B cell (primary cell): Measurements from ENCODE around the gene ADM5. TPM values are rescaled to one million over a fixed set of nuclear protein-coding genes. Genes with fewer than 3 reads are reported as not detected.

Experiments used
- ATAC-seq: fragments of 200-7000 bp; cut with Tn5 transposase; one replicate; pipeline ENCODE4 v1.10.0; 2021; ENCODE audit warnings: low read depth, mild to moderate bottlenecking, moderate number of reproducible peaks, moderate library complexity
- CTCF ChIA-PET: fragments of 350-600 bp; sonication (Branson Sonifier 250); formaldehyde crosslinking; loops from one replicate; lab custom pipeline; 2021; ENCODE audit warnings: antibody characterized with exemption, inconsistent platforms; lab: Charles Lee
- POLR2A ChIA-PET: fragments of 350-600 bp; sonication (Branson Sonifier 250); formaldehyde crosslinking; loops from one replicate; lab custom pipeline; 2021; ENCODE audit warnings: antibody characterized with exemption; lab: Charles Lee
- DNase-seq: peaks from one replicate; pipeline ENCODE4 v3.0.0; 2013
- H2AFZ ChIP-seq: 2 replicates; pipeline ENCODE4 v1.6.1; 2012; ENCODE audit warnings: mild to moderate bottlenecking, low read depth, low read length; ENCODE audit not compliant: insufficient read depth, poor library complexity, severe bottlenecking
- H3K27ac ChIP-seq, 2 donors: 1 replicate in 1 of 2; 2 replicates in 1 of 2; pipeline ENCODE4 v1.5.1; 2012 to 2013; ENCODE audit warnings: low read length in 2 of 2, mild to moderate bottlenecking in 2 of 2, moderate library complexity in 1 of 2
- H3K27me3 ChIP-seq, 4 experiments: fragments of 200-600 bp in 1 of 4; sonication (generic) in 1 of 4; replicated peaks in 1 of 4; 1 replicate in 2 of 4; 2 replicates in 2 of 4; pipeline versions ENCODE4 v1.6.1 to v1.7.0; 2013 to 2016; ENCODE audit warnings: low read length in 3 of 4, mild to moderate bottlenecking in 2 of 4, mixed read lengths in 1 of 4, moderate library complexity in 1 of 4; ENCODE audit not compliant: insufficient read depth in 4 of 4, control insufficient read depth in 3 of 4; ENCODE audit errors: control extremely low read depth in 1 of 4
- H3K36me3 ChIP-seq, 2 experiments: replicated peaks in 1 of 2; 1 replicate in 1 of 2; 2 replicates in 1 of 2; pipeline versions ENCODE4 v1.6.1 to v1.7.1; 2013; ENCODE audit warnings: low read length in 1 of 2; ENCODE audit not compliant: insufficient read depth in 2 of 2, control insufficient read depth in 1 of 2; ENCODE audit errors: control extremely low read depth in 1 of 2, extremely low read depth in 1 of 2
- H3K4me1 ChIP-seq, 2 donors: fragments of 200-600 bp in 1 of 2; sonication (generic) in 1 of 2; 1 replicate in 1 of 2; 2 replicates in 1 of 2; pipeline versions ENCODE4 v1.5.1 to v1.6.1; 2013 to 2017; ENCODE audit warnings: low read length in 2 of 2; ENCODE audit not compliant: control insufficient read depth in 2 of 2, insufficient read depth in 2 of 2
- H3K4me2 ChIP-seq: replicated peaks from 2 replicates; pipeline ENCODE3; 2012; ENCODE audit warnings: mild to moderate bottlenecking, low read depth, low read length; ENCODE audit not compliant: poor library complexity, severe bottlenecking
- H3K4me3 ChIP-seq, 5 experiments: fragments of 200-600 bp in 1 of 5; sonication (generic) in 1 of 5; 1 replicate in 3 of 5; 2 replicates in 2 of 5; pipeline versions ENCODE4 v1.5.1 to v1.7.0; 2011 to 2016; ENCODE audit warnings: low read length in 4 of 5, mild to moderate bottlenecking in 4 of 5, low read depth in 2 of 5, control low read depth in 1 of 5, moderate library complexity in 1 of 5; ENCODE audit not compliant: insufficient read depth in 1 of 5; ENCODE audit errors: control extremely low read depth in 1 of 5, extremely low read depth in 1 of 5
- H3K79me2 ChIP-seq: fragments of 200-600 bp; sonication (generic); one replicate; pipeline ENCODE4 v1.6.0; 2016; ENCODE audit warnings: low read length; ENCODE audit not compliant: control insufficient read depth, insufficient read depth
- H3K9ac ChIP-seq: fragments of 200-600 bp; sonication (generic); 2 replicates; pipeline ENCODE4 v1.6.1; 2017; ENCODE audit warnings: mild to moderate bottlenecking, low read length, moderate library complexity
- H3K9me3 ChIP-seq, 3 donors: one replicate each; pipeline versions ENCODE4 v1.6.1 to v1.7.1; 2013; ENCODE audit warnings: low read length in 2 of 3; ENCODE audit not compliant: control insufficient read depth in 2 of 3, insufficient read depth in 1 of 3; ENCODE audit errors: control extremely low read depth in 1 of 3
- H4K20me1 ChIP-seq: 2 replicates; pipeline ENCODE4 v1.6.0; 2012; ENCODE audit warnings: mild to moderate bottlenecking, low read length; ENCODE audit not compliant: insufficient read depth, control insufficient read depth, poor library complexity, severe bottlenecking
- H3K27ac Mint-ChIP-seq: one replicate; pipeline ENCODE4 v1.8.0; 2021; ENCODE audit warnings: mixed read lengths
- H3K27me3 Mint-ChIP-seq: one replicate; pipeline ENCODE4 v1.8.0; 2021; ENCODE audit warnings: mixed read lengths
- H3K4me1 Mint-ChIP-seq: one replicate; pipeline ENCODE4 v1.8.0; 2021; ENCODE audit warnings: mixed read lengths
- H3K4me3 Mint-ChIP-seq: one replicate; pipeline ENCODE4 v1.8.0; 2021; ENCODE audit warnings: mixed read lengths
- H3K9me3 Mint-ChIP-seq: one replicate; pipeline ENCODE4 v1.8.0; 2022; ENCODE audit warnings: mixed read lengths; ENCODE audit not compliant: insufficient read depth
- CTCF ChIP-seq: fragments of 200-600 bp; IDR thresholded peaks from one replicate; pipeline ENCODE4 v1.8.0; 2022; ENCODE audit warnings: antibody characterized with exemption, mild to moderate bottlenecking
- EZH2 ChIP-seq: IDR thresholded peaks from 2 replicates; pipeline ENCODE4 v1.6.1; 2012; ENCODE audit warnings: borderline replicate concordance, low read depth, mild to moderate bottlenecking, moderate library complexity, low read length; ENCODE audit not compliant: insufficient read depth, poor library complexity, severe bottlenecking
- WGBS: methylation state at CpG from one replicate; pipeline ENCODE4 v1.1.5; 2013; ENCODE audit warnings: missing lambda C conversion rate; ENCODE audit not compliant: insufficient coverage; 5-methylcytosine and 5-hydroxymethylcytosine counted together
- intact Hi-C: fragments of 100-400 bp; cut with micrococcal nuclease; formaldehyde crosslinking; loops from one replicate; pipeline ENCODE4 v1.10.0; 2022
- polyA plus RNA-seq: library from polyadenylated mRNA; depleted of rRNA; stranded (reverse); fragments of >200 nt; gene quantifications from 2 replicates; pipeline ENCODE4 v1.2.3, GENCODE V29; 2012
- total RNA-seq, 2 donors: library from RNA; stranded (reverse); fragments of 120-200 nt in 1 of 2; gene quantifications; 1 replicate in 1 of 2; 2 replicates in 1 of 2; pipeline versions ENCODE4 v1.2.3 to v1.2.4, GENCODE V29; 2013 to 2022

ADM5 gene
- total and polyA plus RNA-seq, 2 donors (not counting 1 experiment from before 2014, with no cell fraction given), result 5.6 to 8.4 TPM

GRCh38 chr19:49645592-49645991 is 43.8 kb upstream of the ADM5 start:
- ChIA-PET POLR2A (no interaction called here), CTCF (interaction anchor here (0.5 kb wide), 1 partner anchor 195 kb away, joined by 5 read pairs; no protein-coding TSS in a partner anchor)
- Histone ChIP-seq H3K36me3 (peaks cover 0 to 46% of the 10 kb centered on the region in 2 experiments), H3K4me2 (no peak overlapping the region), H3K9ac (no peak overlapping the region), H3K27ac (no peak overlapping the region), H3K9me3 (no peaks in the 10 kb centered on the region), H2AFZ (no peak overlapping the region), H3K79me2 (peaks cover 68% of the 10 kb centered on the region), H3K27me3 (no peaks in the 10 kb centered on the region), H4K20me1 (peaks cover 37% of the 10 kb centered on the region), H3K4me3 (no peak overlapping the region), H3K4me1 (peaks cover 20 to 34% of the 10 kb centered on the region in 2 donors)
- H3K27ac Mint-ChIP-seq, result no peak overlapping the region
- WGBS, result 97% methylated on average over 11 of the region's 11 CpGs
- no peak for TF ChIP-seq CTCF
- no peak for TF ChIP-seq EZH2
- no peak for DNase-seq
- H3K27me3 Mint-ChIP-seq, result no peaks in the 10 kb centered on the region
- no peak overlapping the region for H3K4me3 Mint-ChIP-seq
- no peak for ATAC-seq
- intact Hi-C loops, result no loop called here
- no peaks in the 10 kb centered on the region for H3K9me3 Mint-ChIP-seq
- H3K4me1 Mint-ChIP-seq, result peaks cover 36% of the 10 kb centered on the region

- ChIA-PET POLR2A (no interaction called here), CTCF (interaction anchor here (0.5 to 0.7 kb wide), 2 partner anchors 139 to 195 kb away, joined by 3 to 5 read pairs; no protein-coding TSS in a partner anchor)
- intact Hi-C loops, result no loop called here
- H3K36me3 ChIP-seq, result peaks cover 0 to 47% of the 10 kb centered on the region in 2 experiments
- no peaks in the 10 kb centered on the region for H3K9me3 ChIP-seq
- no peak overlapping the region for H3K4me2 ChIP-seq
- WGBS, result 95% methylated on average over 7 of the region's 13 CpGs
- H2AFZ ChIP-seq, result no peak overlapping the region
- no peak for TF ChIP-seq EZH2
- no peak for TF ChIP-seq CTCF
- no peak for DNase-seq
- Mint-ChIP-seq H3K27me3 (no peaks in the 10 kb centered on the region), H3K27ac (no peak overlapping the region), H3K9me3 (no peaks in the 10 kb centered on the region), H3K4me1 (peaks cover 32% of the 10 kb centered on the region), H3K4me3 (no peak overlapping the region)
- ATAC-seq, result no peak
- peaks cover 38% of the 10 kb centered on the region for H4K20me1 ChIP-seq
- H3K4me3 ChIP-seq, result no peak overlapping the region
- no peak overlapping the region for H3K27ac ChIP-seq
- H3K79me2 ChIP-seq, result peaks cover 64% of the 10 kb centered on the region
- H3K4me1 ChIP-seq, result peaks cover 17 to 30% of the 10 kb centered on the region in 2 donors
- no peaks in the 10 kb centered on the region for H3K27me3 ChIP-seq
- no peak overlapping the region for H3K9ac ChIP-seq
Observed at GRCh38 chr19:49645995-49646394, 43.4 kb upstream of the ADM5 start.
